ENCODE results near the gene WNT6. TPM values are rescaled to one million over a fixed set of nuclear protein-coding genes. Genes with fewer than 3 reads are reported as not detected.

WNT6 gene
- total and polyA plus RNA-seq, 10 of the 15 experiments (the other 5 are each of a cell fraction or from before 2014, with no cell fraction given) = 0.11 to 0.44 (median 0.22) TPM; not detected in 5

GRCh38 chr2:218899147-218899546 lies 39.5 kb downstream of the WNT6 start (continued):
- TF ChIP-seq, protein P1, sequence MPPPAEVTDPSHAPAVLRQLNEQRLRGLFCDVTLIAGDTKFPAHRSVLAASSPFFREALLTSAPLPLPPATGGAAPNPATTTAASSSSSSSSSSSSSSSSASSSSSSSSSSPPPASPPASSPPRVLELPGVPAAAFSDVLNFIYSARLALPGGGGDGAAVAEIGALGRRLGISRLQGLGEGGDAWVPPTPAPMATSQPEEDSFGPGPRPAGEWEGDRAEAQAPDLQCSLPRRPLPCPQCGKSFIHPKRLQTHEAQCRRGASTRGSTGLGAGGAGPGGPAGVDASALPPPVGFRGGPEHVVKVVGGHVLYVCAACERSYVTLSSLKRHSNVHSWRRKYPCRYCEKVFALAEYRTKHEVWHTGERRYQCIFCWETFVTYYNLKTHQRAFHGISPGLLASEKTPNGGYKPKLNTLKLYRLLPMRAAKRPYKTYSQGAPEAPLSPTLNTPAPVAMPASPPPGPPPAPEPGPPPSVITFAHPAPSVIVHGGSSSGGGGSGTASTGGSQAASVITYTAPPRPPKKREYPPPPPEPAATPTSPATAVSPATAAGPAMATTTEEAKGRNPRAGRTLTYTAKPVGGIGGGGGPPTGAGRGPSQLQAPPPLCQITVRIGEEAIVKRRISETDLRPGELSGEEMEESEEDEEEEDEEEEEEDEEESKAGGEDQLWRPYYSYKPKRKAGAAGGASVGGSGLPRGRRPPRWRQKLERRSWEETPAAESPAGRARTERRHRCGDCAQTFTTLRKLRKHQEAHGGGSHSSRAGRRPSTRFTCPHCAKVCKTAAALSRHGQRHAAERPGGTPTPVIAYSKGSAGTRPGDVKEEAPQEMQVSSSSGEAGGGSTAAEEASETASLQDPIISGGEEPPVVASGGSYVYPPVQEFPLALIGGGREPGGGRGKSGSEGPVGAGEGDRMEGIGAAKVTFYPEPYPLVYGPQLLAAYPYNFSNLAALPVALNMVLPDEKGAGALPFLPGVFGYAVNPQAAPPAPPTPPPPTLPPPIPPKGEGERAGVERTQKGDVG (CRISPR knock-in tag; IDR thresholded peaks at IDR 0.05) = no peak
- no peak for TF ChIP-seq MYB (IDR thresholded peaks at IDR 0.05; ENCODE audit: borderline replicate concordance, low read depth, low read length)
- no peak for TF ChIP-seq BRCA1 (IDR thresholded peaks at IDR 0.05; ENCODE audit: low read depth, low read length)
- TF ChIP-seq, protein P2, sequence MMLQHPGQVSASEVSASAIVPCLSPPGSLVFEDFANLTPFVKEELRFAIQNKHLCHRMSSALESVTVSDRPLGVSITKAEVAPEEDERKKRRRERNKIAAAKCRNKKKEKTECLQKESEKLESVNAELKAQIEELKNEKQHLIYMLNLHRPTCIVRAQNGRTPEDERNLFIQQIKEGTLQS (IDR thresholded peaks at IDR 0.05; ENCODE audit: borderline replicate concordance, extremely low read depth, low read depth, low read length) = no peak
- no peak for TF ChIP-seq EZH2 (IDR thresholded peaks at IDR 0.05; ENCODE audit: borderline replicate concordance, control insufficient read depth, low read depth, low read length)
- TF ChIP-seq EED (IDR thresholded peaks at IDR 0.05; ENCODE audit: low read depth) = no peak
- TF ChIP-seq SPI1 (IDR thresholded peaks at IDR 0.05; ENCODE audit: borderline replicate concordance, insufficient read depth, low read depth, low read length) = no peak
- TF ChIP-seq TCF12 (IDR thresholded peaks at IDR 0.05; ENCODE audit: low read depth, low read length) = no peak
- TF ChIP-seq PAX5 (IDR thresholded peaks at IDR 0.05; ENCODE audit: borderline replicate concordance, low read depth, low read length) = no peak
- TF ChIP-seq, protein P3, sequence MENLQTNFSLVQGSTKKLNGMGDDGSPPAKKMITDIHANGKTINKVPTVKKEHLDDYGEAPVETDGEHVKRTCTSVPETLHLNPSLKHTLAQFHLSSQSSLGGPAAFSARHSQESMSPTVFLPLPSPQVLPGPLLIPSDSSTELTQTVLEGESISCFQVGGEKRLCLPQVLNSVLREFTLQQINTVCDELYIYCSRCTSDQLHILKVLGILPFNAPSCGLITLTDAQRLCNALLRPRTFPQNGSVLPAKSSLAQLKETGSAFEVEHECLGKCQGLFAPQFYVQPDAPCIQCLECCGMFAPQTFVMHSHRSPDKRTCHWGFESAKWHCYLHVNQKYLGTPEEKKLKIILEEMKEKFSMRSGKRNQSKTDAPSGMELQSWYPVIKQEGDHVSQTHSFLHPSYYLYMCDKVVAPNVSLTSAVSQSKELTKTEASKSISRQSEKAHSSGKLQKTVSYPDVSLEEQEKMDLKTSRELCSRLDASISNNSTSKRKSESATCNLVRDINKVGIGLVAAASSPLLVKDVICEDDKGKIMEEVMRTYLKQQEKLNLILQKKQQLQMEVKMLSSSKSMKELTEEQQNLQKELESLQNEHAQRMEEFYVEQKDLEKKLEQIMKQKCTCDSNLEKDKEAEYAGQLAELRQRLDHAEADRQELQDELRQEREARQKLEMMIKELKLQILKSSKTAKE (IDR thresholded peaks at IDR 0.05; ENCODE audit: low read depth, poor library complexity, severe bottlenecking) = no peak
